Activated gamma-delta T cell treated with Interleukin-2 at 50 U/mL for 16 hours (primary cell): Measurements from ENCODE around the gene SASH3.

Source experiments
- DNase-seq: peaks from one replicate; pipeline ENCODE4 v3.0.0-alpha.2; 2020

The SASH3 gene

GRCh38 chrX:129818123-129818522 is 38.4 kb downstream of the SASH3 start:
- no peak for DNase-seq

DNA sequence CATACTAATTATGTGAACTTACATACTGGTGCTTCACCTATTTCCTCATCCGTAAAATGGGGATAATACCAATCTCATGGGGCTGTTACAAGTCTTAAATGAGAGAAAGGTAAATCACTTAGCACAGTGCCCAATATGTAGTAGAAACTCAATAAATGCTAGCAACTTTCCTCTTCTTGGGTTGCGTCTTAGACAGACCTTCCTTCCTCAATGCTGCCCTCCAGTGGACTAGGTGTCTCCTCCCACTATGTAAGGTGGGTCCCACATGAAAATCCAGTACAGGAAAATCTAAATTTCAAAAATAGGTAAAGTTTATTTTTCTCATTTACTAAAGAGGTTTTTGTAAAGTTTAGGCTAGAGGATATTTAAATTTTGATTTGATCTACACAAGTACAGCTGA is 43.4 kb downstream of the SASH3 start:
- peak; percentile 54 for DNase-seq

DNA sequence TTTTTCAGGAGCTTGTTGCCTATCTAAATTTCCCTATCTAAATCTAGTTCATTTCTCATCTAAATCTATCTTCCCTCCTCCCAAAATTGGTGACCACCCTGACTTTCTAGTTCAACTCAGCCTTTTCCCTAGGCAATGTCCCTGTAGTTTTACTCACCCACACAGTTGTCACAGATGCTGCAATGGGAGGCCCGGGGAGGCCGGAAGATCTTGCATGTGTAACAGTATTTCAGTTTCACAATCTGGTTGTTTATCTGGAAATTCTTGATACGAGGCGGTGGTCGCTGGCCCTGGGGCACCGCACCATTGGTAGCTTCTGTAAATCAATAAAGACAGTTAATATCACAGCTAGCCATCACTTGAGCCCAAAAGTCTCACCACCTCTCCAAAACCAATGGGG is 43.8 kb downstream of the SASH3 start:
- no peak for DNase-seq

DNA sequence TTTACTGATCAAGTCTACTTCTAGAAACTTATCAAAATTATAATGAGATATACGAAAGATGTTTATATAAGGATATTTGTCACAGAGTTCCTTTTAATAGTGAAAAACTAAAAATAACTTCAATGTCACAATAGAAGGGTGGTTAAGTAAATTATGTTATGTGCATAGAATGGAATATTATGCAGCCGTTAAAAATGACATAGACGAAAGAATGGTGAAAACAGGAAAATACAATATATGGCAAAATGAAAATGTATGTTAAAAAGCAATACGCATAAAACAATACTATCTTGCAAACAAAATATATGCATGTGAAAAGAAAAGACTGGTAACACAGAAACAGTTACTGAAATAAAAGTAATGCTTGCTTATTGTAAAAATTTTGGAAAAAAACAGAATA is 44.9 kb downstream of the SASH3 start:
- DNase-seq, result no peak

- DNase-seq, result no peak
These were observed 46.2 kb downstream of the SASH3 start for GRCh38 chrX:129825746-129826505.

GRCh38 chrX:129830494-129830893 is 50.7 kb downstream of the SASH3 start:
- no peak for DNase-seq

DNA sequence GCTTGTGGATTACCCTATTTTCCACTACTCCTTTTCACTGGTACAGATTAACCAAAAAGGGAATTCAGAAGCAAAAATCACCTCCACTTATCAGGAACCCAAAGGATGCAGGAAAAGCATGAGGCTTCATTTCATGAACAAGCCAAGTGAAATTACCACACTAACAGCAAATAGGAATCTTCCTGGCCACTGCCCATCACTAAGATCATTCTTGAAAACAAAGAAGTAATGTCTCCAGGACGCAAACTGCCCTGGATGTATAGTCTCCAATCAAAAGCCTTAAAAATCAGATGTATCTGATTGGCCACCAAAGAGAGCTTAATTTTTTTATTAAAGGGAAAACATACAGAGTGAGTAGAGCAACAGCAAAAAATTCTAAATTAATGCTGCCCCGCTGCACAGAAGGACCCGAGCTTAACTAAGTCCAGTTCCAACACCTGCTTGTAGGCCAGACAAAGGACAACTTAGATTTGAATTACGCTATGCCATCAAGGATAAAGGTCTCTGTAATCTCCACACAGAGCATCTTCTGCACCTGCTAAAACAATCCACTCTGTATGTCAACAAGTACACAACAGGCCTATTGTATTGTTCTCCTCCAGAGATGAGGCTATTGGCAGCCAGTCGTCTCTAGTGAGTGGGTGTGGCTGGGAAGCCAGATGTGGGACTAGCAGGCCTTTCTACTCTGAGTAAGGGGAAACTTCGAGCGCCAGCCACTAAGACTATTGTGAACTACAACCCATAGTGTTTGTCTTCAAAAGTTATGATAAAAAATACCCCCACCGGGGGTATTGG is 51.5 kb downstream of the SASH3 start:
- DNase-seq, result no peak

- DNase-seq, result no peak
These were observed 53.6 kb downstream of the SASH3 start for GRCh38 chrX:129833153-129833990.

DNA sequence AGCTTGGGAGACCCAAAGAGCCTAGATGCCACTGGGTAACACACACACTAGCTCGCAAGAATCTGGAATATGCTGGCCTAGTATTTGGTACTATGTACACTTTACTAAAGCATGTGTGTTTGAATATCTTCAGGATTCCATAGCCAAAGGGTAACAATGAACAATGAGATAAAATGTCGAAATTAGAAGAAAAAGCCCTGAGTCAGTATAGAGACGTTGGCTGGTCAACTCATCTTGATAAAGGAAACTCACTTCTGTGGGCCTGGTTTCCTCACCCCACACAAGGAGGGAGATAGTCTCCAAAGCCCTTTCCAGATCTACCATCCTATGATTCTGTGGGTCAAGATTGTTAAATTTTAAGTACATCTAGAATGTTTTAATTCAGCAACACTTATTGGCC is 57.1 kb downstream of the SASH3 start:
- DNase-seq, result no peak

GRCh38 chrX:129840344-129840743 is 60.6 kb downstream of the SASH3 start:
- no peak for DNase-seq

GRCh38 chrX:129842510-129843208 is 62.9 kb downstream of the SASH3 start:
- no peak for DNase-seq

DNA sequence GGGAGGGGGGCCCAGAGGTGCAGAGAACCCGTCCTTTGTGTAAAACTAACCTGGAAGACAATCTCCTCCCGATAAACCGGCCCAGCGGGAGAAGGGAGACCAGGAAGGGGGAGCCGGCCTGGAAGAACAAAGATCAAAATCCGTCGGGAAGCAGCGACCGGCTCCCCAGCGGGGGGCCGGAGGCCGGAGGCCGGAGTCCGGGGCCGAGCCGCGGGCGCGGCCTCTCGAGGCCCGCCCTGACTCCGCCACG is 63.4 kb downstream of the SASH3 start:
- DNase-seq, result no peak

DNA sequence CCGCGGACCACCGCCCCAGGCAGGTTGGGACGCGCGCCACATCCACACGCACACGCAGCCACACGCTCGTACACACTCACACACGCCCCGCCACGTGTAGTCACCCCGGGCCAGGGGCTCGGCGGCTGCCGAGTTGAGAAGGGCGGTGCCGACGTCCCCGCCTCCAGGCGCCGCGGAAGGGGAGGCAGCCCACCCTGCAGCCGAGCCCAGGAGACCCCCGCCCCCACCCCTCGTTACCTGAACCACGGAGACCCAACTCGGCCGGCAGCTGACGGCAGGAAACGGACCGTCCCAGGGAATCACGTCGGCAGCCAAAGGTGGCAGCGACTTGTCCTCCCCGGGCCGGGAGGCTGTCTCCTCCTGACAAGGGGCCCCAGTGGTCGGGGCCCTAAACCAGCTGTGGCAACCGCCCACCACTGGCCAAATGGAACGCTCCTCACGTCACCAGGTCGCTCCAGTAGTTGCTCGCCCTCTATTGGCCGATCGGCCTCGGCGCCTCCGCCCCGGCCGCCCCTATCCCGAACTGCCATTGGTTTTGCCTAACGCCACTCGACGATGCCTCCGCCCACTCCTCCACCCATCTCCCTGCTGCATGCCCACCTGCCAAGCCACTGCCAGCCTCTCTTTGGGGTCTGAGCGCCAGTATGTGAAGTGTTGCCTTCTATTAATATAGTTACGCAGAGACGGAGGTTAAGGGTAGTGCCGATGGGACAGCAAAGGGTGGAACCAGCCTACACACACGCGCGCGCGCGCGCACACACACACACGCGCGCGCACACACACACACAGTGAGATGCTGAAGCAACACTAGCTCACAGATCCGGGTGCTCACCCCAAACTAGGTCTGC is 63.9 kb downstream of the SASH3 start, which contains the start of gene ZDHHC9:
TSS of gene ZDHHC9 (minus strand) at position 428 of the 848 bp plus-strand sequence. CDS start 1,941 bp downstream, outside the sequence.
- DNase-seq, result peak; percentile 83
